Activated CD4-positive, alpha-beta T cell treated with anti-CD3 and anti-CD28 coated beads, Interleukin-2, amount 50 U/mL, for 48 hours (primary cell): ENCODE results near the gene NKAPL.
"Not testable (repeated sequence)": the region's sequence is repeated elsewhere in the genome, so short reads cannot be mapped to it uniquely, and the experiment has no call there.

Source experiments
- DNase-seq, 2 experiments: peaks; one replicate each; pipeline ENCODE4 v3.0.0-alpha.2; 2020

NKAPL gene

GRCh38 chr6:28248916-28249315 lies 10.2 kb upstream of the NKAPL start:
- DNase-seq, result no peak

- DNase-seq, result no peak
Observed at GRCh38 chr6:28250747-28251146, 8.3 kb upstream of the NKAPL start.

- peak in 1 of 2 experiments; percentile 43 for DNase-seq
Observed at GRCh38 chr6:28251661-28252008, 7.5 kb upstream of the NKAPL start.

GRCh38 chr6:28252009-28252975 lies 6.8 kb upstream of the NKAPL start, which contains the start of gene ZKSCAN4:
TSS of gene ZKSCAN4 (minus strand) at chr6:28252269. CDS start at chr6:28251980, 289 bp downstream.
- DNase-seq, result peak; percentile 81 to 87

- DNase-seq, result no peak
Observed at GRCh38 chr6:28254121-28254519, 5.0 kb upstream of the NKAPL start.

GRCh38 chr6:28257042-28257441 lies 2.1 kb upstream of the NKAPL start:
- DNase-seq, result no peak

GRCh38 chr6:28263922-28264321 lies 4.8 kb downstream of the NKAPL start:
- no peak for DNase-seq

- no peak for DNase-seq
Observed at GRCh38 chr6:28264834-28265401, 5.8 kb downstream of the NKAPL start.

GRCh38 chr6:28266563-28266961 lies 7.5 kb downstream of the NKAPL start:
- DNase-seq, result no peak

GRCh38 chr6:28266962-28267694 lies 8.0 kb downstream of the NKAPL start, which contains the start of gene ZSCAN26:
TSS of gene ZSCAN26 (plus strand) at chr6:28267143. CDS start at chr6:28271920, 4,777 bp downstream.
- peak; percentile 83 to 86 for DNase-seq

- no peak for DNase-seq
Observed at GRCh38 chr6:28267695-28268059, 8.6 kb downstream of the NKAPL start.

- DNase-seq, result no peak
Observed at GRCh38 chr6:28269492-28269891, 10.4 kb downstream of the NKAPL start.

GRCh38 chr6:28274888-28275287 lies 15.8 kb downstream of the NKAPL start:
- no peak for DNase-seq

GRCh38 chr6:28277746-28278145 lies 18.6 kb downstream of the NKAPL start:
- no peak for DNase-seq

GRCh38 chr6:28280595-28281287 lies 21.6 kb downstream of the NKAPL start:
- DNase-seq, result no peak

GRCh38 chr6:28281288-28282064 lies 22.4 kb downstream of the NKAPL start, which contains the start of gene PGBD1:
TSS of gene PGBD1 (plus strand) at chr6:28281572. CDS start at chr6:28283814, 2,242 bp downstream.
- peak; percentile 65 to 68 for DNase-seq

GRCh38 chr6:28282926-28283325 lies 23.8 kb downstream of the NKAPL start:
- no peak for DNase-seq

- DNase-seq, result no peak
Observed at GRCh38 chr6:28291573-28291972, 32.5 kb downstream of the NKAPL start.

- DNase-seq, result no peak
Observed at GRCh38 chr6:28295326-28295725, 36.2 kb downstream of the NKAPL start.

GRCh38 chr6:28296520-28297060 lies 37.5 kb downstream of the NKAPL start:
- DNase-seq, result no peak

- no peak for DNase-seq
Observed at GRCh38 chr6:28303570-28303969, 44.5 kb downstream of the NKAPL start.

GRCh38 chr6:28306363-28306762 lies 47.3 kb downstream of the NKAPL start:
- DNase-seq, result not testable (repeated sequence)
